Stimulated activated naive CD8-positive, alpha-beta T cell treated with anti-CD3 and anti-CD28 coated beads, Interleukin-15, amount 100 ng/mL, for 72 hours (primary cell): ENCODE measurements around the gene SAT2.
A peak's percentile ranks its signal among the peaks of the same experiment; 100 is the strongest.
"Not testable (repeated sequence)": the region's sequence is repeated elsewhere in the genome, so short reads cannot be mapped to it uniquely, and the experiment has no call there.

Source experiments
- ATAC-seq: fragments of 150-1000 bp; cut with Tn5 transposase; 2 replicates; pipeline ENCODE4 v1.10.0; 2021; ENCODE audit warnings: mild to moderate bottlenecking, moderate library complexity
- DNase-seq, 2 donors: peaks; one replicate each; pipeline ENCODE4 v3.0.0; 2021 to 2022
- H3K27ac Mint-ChIP-seq, 2 donors: one replicate each; pipeline ENCODE4 v1.8.0; 2022; ENCODE audit warnings: mild to moderate bottlenecking in 2 of 2, mixed read lengths in 2 of 2, moderate library complexity in 2 of 2
- H3K27me3 Mint-ChIP-seq: one replicate; pipeline ENCODE4 v1.8.0; 2022; ENCODE audit warnings: mixed read lengths
- H3K4me1 Mint-ChIP-seq: one replicate; pipeline ENCODE4 v1.8.0; 2022; ENCODE audit warnings: mild to moderate bottlenecking, mixed read lengths
- H3K4me3 Mint-ChIP-seq, 2 donors: one replicate each; pipeline ENCODE4 v1.8.0; 2022; ENCODE audit warnings: mild to moderate bottlenecking in 2 of 2, mixed read lengths in 2 of 2, moderate library complexity in 1 of 2
- H3K9me3 Mint-ChIP-seq, 2 donors: one replicate each; pipeline ENCODE4 v1.8.0; 2022; ENCODE audit warnings: mixed read lengths in 2 of 2

SAT2 gene

GRCh38 chr17:7647018-7647417 lies 19.4 kb upstream of the SAT2 start:
- no peak for DNase-seq
- no peak overlapping the region for H3K27ac Mint-ChIP-seq
- H3K4me3 Mint-ChIP-seq, result no peak overlapping the region
- ATAC-seq, result no peak
- no peaks in the 10 kb centered on the region for H3K9me3 Mint-ChIP-seq
- H3K4me1 Mint-ChIP-seq, result peaks cover 24% of the 10 kb centered on the region
- peaks cover 51% of the 10 kb centered on the region for H3K27me3 Mint-ChIP-seq

- ATAC-seq (no peak), DNase-seq (no peak)
- peaks cover 24% of the 10 kb centered on the region for H3K4me1 Mint-ChIP-seq
- H3K4me3 Mint-ChIP-seq, result no peak overlapping the region
- H3K27ac Mint-ChIP-seq, result no peak overlapping the region
- no peaks in the 10 kb centered on the region for H3K9me3 Mint-ChIP-seq
- H3K27me3 Mint-ChIP-seq, result peaks cover 45% of the 10 kb centered on the region
Measured at GRCh38 chr17:7646457-7646856, 18.8 kb upstream of the SAT2 start.

GRCh38 chr17:7644775-7645174 lies 17.2 kb upstream of the SAT2 start:
- Mint-ChIP-seq H3K9me3 (no peaks in the 10 kb centered on the region), H3K27ac (no peak overlapping the region), H3K27me3 (peaks cover 28% of the 10 kb centered on the region), H3K4me1 (peaks cover 7% of the 10 kb centered on the region), H3K4me3 (no peak overlapping the region)
- no peak for DNase-seq
- no peak for ATAC-seq

GRCh38 chr17:7641635-7642034 lies 14.0 kb upstream of the SAT2 start:
- not testable (repeated sequence) for DNase-seq, H3K9me3 Mint-ChIP-seq, ATAC-seq, H3K27me3 Mint-ChIP-seq, H3K4me1 Mint-ChIP-seq
- H3K27ac Mint-ChIP-seq, result peak overlapping the region in 1 of 2 donors; percentile 61
- peak overlapping the region in 1 of 2 donors; percentile 24 for H3K4me3 Mint-ChIP-seq

GRCh38 chr17:7640783-7641182 lies 13.2 kb upstream of the SAT2 start:
- no peak overlapping the region for H3K4me3 Mint-ChIP-seq
- no peak for DNase-seq
- ATAC-seq, result no peak
- H3K4me1 Mint-ChIP-seq, result peaks cover 6% of the 10 kb centered on the region
- H3K9me3 Mint-ChIP-seq, result no peaks in the 10 kb centered on the region
- no peaks in the 10 kb centered on the region for H3K27me3 Mint-ChIP-seq
- H3K27ac Mint-ChIP-seq, result no peak overlapping the region

GRCh38 chr17:7636163-7636562 lies 8.5 kb upstream of the SAT2 start:
- Mint-ChIP-seq H3K27ac (no peak overlapping the region), H3K4me3 (no peak overlapping the region), H3K4me1 (no peaks in the 10 kb centered on the region), H3K9me3 (no peaks in the 10 kb centered on the region), H3K27me3 (no peaks in the 10 kb centered on the region)
- DNase-seq (no peak), ATAC-seq (no peak)

GRCh38 chr17:7634384-7634783 lies 6.8 kb upstream of the SAT2 start:
- DNase-seq (no peak), ATAC-seq (no peak)
- no peaks in the 10 kb centered on the region for H3K27me3 Mint-ChIP-seq
- H3K4me1 Mint-ChIP-seq, result no peaks in the 10 kb centered on the region
- no peak overlapping the region for H3K4me3 Mint-ChIP-seq
- no peaks in the 10 kb centered on the region for H3K9me3 Mint-ChIP-seq
- H3K27ac Mint-ChIP-seq, result no peak overlapping the region

GRCh38 chr17:7633093-7633492 lies 5.5 kb upstream of the SAT2 start:
- no peaks in the 10 kb centered on the region for H3K9me3 Mint-ChIP-seq
- ATAC-seq (no peak), DNase-seq (no peak)
- H3K4me3 Mint-ChIP-seq, result no peak overlapping the region
- H3K4me1 Mint-ChIP-seq, result no peaks in the 10 kb centered on the region
- H3K27ac Mint-ChIP-seq, result no peak overlapping the region
- no peaks in the 10 kb centered on the region for H3K27me3 Mint-ChIP-seq

GRCh38 chr17:7632492-7632894 lies 4.9 kb upstream of the SAT2 start:
- H3K9me3 Mint-ChIP-seq, result no peaks in the 10 kb centered on the region
- H3K27me3 Mint-ChIP-seq, result no peaks in the 10 kb centered on the region
- H3K27ac Mint-ChIP-seq, result no peak overlapping the region
- ATAC-seq, result peak; percentile 61
- DNase-seq, result peak; percentile 33 to 55
- H3K4me3 Mint-ChIP-seq, result no peak overlapping the region
- H3K4me1 Mint-ChIP-seq, result no peaks in the 10 kb centered on the region

- DNase-seq (no peak), ATAC-seq (no peak)
- Mint-ChIP-seq H3K9me3 (no peaks in the 10 kb centered on the region), H3K27ac (no peak overlapping the region), H3K4me3 (no peak overlapping the region), H3K4me1 (peaks cover 8% of the 10 kb centered on the region), H3K27me3 (no peaks in the 10 kb centered on the region)
Measured at GRCh38 chr17:7631398-7632380, 4.1 kb upstream of the SAT2 start.

GRCh38 chr17:7629939-7630571 lies 2.4 kb upstream of the SAT2 start, which contains the start of gene SHBG:
SHBG (plus strand) TSS chr17:7630135; CDS start chr17:7630173, 38 bp downstream.
- ATAC-seq, result no peak
- no peak for DNase-seq
- no peaks in the 10 kb centered on the region for H3K27me3 Mint-ChIP-seq
- peaks cover 16% of the 10 kb centered on the region for H3K4me1 Mint-ChIP-seq
- no peaks in the 10 kb centered on the region for H3K9me3 Mint-ChIP-seq
- H3K27ac Mint-ChIP-seq, result no peak within 1 kb of the TSS
- H3K4me3 Mint-ChIP-seq, result no peak within 1 kb of the TSS

GRCh38 chr17:7626956-7627249 lies 718 bp downstream of the SAT2 start:
- Mint-ChIP-seq H3K27ac (peak overlapping the region in 1 of 2 donors; percentile 95), H3K9me3 (no peaks in the 10 kb centered on the region), H3K27me3 (no peaks in the 10 kb centered on the region), H3K4me1 (peaks cover 16% of the 10 kb centered on the region), H3K4me3 (peak overlapping the region; percentile 98 to 99)
- no peak for ATAC-seq
- no peak for DNase-seq

- DNase-seq (no peak), ATAC-seq (no peak)
- H3K27me3 Mint-ChIP-seq, result no peaks in the 10 kb centered on the region
- H3K4me1 Mint-ChIP-seq, result peaks cover 16% of the 10 kb centered on the region
- H3K27ac Mint-ChIP-seq, result no peak overlapping the region
- H3K9me3 Mint-ChIP-seq, result no peaks in the 10 kb centered on the region
- H3K4me3 Mint-ChIP-seq, result peak overlapping the region; percentile 98 to 99
Measured at GRCh38 chr17:7626307-7626706, 1.3 kb downstream of the SAT2 start.

GRCh38 chr17:7625749-7626148 lies 1.9 kb downstream of the SAT2 start:
- H3K4me1 Mint-ChIP-seq, result peaks cover 16% of the 10 kb centered on the region
- DNase-seq, ATAC-seq, H3K4me3 Mint-ChIP-seq, H3K27me3 Mint-ChIP-seq, H3K27ac Mint-ChIP-seq, H3K9me3 Mint-ChIP-seq: not testable (repeated sequence)

GRCh38 chr17:7623661-7624060 lies 4.0 kb downstream of the SAT2 start:
- Mint-ChIP-seq H3K9me3 (no peaks in the 10 kb centered on the region), H3K4me3 (no peak overlapping the region), H3K27ac (no peak overlapping the region), H3K4me1 (peaks cover 16% of the 10 kb centered on the region), H3K27me3 (no peaks in the 10 kb centered on the region)
- ATAC-seq (no peak), DNase-seq (no peak)

- H3K4me3 Mint-ChIP-seq, result no peak overlapping the region
- H3K4me1 Mint-ChIP-seq, result no peaks in the 10 kb centered on the region
- H3K27me3 Mint-ChIP-seq, result no peaks in the 10 kb centered on the region
- H3K9me3 Mint-ChIP-seq, result no peaks in the 10 kb centered on the region
- ATAC-seq (no peak), DNase-seq (no peak)
- H3K27ac Mint-ChIP-seq, result no peak overlapping the region
Measured at GRCh38 chr17:7620835-7621234, 6.8 kb downstream of the SAT2 start.
